COLO829 (cell line): ENCODE results near the gene ACSM2B.
"Not testable (repeated sequence)": the region's sequence is repeated elsewhere in the genome, so short reads cannot be mapped to it uniquely, and the experiment has no call there.

Source experiments
- DNase-seq: peaks from one replicate; pipeline ENCODE4 v3.0.0; 2012; ENCODE audit warnings: low spot score

Gene ACSM2B, protein sequence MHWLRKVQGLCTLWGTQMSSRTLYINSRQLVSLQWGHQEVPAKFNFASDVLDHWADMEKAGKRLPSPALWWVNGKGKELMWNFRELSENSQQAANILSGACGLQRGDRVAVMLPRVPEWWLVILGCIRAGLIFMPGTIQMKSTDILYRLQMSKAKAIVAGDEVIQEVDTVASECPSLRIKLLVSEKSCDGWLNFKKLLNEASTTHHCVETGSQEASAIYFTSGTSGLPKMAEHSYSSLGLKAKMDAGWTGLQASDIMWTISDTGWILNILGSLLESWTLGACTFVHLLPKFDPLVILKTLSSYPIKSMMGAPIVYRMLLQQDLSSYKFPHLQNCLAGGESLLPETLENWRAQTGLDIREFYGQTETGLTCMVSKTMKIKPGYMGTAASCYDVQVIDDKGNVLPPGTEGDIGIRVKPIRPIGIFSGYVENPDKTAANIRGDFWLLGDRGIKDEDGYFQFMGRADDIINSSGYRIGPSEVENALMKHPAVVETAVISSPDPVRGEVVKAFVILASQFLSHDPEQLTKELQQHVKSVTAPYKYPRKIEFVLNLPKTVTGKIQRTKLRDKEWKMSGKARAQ

DNA sequence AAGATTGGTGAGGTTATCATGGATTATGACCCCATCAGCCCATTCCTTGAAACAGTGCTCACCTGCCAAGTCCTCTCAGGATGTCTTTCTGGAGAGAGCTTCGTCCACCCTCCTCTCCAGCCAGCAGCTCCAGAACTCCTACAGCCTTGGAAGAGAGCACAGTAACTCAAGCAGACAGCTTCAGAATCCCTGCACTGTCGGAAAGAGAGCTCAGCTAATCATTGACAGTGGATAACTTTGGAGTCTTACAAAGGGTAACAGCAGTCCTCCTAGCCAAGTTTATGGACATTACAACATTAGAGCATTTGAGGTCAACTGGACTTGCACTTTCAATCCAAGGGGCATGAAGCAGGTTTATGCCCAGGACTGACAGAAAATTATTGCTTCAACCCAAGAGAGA, at the start of gene ACSM2B:
Gene ACSM2B (minus strand): TSS at position 223 of the 400 bp plus-strand sequence. CDS start 11,522 bp downstream, outside the sequence.
- not testable (repeated sequence) for DNase-seq

DNA sequence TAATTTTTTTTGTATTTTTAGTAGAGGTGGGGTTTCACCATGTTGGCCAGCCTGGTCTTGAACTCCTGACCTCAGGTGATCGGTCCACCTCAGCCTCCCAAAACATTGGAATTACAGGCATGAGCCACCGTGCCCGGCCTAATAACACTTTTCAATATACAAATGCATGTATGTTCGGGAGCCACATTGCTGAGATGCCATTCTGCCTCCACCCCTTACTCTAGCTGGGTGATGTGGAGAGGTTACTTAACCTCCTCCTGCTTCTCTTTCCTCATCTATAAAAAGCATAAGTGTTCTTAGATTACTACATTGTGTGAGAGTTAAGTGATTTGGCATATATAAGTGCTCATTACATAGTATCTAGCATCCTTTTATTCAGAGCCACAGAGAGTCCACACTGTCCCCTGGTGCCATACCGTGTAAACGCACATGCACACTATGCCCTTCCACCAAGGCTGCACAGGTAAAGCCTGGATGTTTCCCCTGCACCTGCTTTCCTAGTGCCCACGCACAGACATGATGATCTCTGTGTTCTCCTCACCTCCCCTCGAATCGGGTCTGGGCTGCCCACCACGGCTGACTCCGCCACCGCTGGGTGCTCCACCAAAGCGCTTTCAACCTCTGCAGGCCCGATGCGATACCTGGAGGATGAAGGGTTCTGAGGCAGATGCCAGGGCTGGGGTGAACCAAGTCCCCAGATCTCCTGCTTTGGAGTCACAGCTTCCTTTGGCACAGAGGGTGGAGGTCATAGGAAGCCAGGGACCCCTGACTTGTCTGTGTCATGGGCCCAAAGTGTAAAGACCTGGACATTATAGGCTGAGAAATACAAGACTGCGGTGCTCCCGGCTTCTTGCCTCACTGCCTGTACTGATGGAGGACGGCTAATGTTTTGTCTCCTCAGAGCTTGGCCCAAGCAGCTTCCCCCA, 49.0 kb upstream of the ACSM2B start:
- DNase-seq = no peak

DNA sequence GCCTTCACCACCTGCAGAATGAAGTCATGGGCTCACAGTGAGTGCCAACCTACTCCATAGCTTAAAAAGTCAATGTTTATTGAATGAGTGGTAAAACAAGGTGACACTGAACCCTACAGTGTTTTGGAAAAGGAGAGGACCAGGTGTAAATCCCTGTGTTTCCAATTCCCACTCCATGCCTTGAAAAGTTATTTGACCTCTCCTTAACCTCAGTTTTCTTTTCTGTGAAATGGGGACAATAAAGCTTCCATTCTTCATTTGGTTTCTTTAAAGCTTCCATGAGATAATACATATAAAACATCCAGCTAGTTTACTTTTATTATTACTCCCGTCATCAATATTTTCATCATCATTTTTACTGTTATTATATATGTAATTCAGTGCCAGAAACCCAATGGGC, 48.0 kb upstream of the ACSM2B start:
- no peak for DNase-seq

DNA sequence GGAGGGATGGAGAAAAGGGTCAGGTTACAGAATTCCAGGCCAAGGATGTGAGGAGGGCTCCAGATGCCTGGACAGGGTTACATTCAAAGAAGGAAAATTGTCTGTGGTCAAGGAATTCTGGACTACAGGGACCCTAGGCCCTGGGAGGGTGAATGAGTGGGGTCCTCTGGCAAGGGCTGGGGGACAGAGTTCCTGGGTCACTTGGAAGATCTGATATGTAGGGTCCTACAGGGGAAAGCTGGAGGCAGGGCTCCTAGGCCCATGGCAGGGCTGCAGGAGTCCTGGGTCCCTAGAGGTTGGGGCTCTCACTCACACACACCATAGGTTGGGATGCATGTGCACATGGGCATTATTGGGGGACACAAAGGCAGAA, 46.3 kb upstream of the ACSM2B start:
- DNase-seq = no peak

DNA sequence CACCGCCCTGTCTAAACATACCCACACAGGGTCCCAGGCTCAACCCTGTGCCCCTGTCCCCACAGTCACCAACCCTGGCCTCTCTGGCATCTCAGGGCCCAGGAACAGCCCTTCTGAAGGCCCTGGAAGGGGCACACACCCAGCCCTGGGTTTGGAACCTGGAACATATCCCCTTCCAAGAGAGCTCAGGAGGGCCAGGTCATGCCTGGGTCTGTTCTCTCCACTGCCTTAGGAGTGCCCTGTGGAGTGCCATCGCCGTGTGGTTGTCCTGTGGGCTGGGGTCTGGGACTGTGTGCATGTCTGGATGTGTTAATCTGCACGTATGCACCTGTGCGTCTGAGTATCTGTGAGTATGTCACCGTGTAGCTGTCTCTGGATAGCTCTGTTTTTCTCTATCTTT, 45.2 kb upstream of the ACSM2B start:
- DNase-seq = no peak

DNA sequence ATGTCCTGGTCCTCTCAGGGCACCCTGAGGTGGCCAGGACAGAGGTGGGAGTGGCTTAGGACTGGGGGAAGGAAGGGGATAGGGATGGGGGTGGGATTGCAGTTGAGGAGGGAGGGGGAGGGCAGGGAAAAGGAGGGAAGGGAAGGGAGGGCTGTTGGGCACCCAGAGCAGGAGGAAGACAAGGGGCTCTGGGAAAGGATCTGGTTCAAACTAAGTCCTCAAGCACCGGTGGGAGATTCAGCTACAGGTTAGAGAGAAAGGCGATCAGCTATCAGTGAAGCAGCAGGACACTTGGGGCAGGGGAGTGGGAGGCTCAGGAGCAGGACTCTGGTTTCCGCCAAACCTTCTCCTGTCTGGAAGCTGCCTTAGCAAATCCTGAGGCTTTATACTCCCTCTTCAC, 44.6 kb upstream of the ACSM2B start:
- no peak for DNase-seq

DNA sequence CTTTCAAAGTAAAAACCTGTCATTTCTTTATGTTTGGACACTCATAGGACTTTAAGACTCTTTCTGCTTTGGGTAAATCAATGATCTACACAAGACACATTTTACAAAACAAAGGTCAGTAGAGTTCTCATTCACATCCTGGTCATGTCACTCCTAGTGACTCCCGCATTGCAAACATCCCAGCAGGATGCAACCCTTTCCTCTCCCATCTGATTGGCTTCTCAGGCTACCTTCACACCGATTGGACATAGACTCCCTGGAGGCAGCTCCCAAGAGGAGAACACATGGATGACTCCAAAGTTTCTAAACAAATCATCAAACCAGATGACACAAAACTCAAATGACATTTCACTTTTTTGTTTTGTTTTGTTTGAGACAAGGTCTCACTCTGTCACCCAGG, 43.8 kb upstream of the ACSM2B start:
- no peak for DNase-seq

DNA sequence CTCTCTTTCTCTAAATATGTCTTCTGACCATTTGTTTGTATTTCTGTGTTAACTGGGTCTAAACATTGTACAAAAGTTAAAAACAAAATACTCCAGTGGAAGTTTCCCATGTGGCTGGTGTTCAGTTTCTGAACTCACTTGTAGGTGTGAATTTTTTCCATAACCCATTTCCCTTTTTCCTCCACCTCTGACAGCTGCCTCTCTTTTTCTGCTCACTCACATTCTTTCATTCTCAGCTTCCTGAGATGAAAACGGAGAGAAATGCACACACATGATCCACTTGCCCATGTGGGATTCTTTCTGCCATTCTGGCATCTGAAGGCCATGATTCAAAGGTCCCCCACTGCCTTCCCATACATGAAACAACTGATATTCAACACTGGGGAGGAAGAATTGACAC, 41.1 kb upstream of the ACSM2B start:
- no peak for DNase-seq

DNA sequence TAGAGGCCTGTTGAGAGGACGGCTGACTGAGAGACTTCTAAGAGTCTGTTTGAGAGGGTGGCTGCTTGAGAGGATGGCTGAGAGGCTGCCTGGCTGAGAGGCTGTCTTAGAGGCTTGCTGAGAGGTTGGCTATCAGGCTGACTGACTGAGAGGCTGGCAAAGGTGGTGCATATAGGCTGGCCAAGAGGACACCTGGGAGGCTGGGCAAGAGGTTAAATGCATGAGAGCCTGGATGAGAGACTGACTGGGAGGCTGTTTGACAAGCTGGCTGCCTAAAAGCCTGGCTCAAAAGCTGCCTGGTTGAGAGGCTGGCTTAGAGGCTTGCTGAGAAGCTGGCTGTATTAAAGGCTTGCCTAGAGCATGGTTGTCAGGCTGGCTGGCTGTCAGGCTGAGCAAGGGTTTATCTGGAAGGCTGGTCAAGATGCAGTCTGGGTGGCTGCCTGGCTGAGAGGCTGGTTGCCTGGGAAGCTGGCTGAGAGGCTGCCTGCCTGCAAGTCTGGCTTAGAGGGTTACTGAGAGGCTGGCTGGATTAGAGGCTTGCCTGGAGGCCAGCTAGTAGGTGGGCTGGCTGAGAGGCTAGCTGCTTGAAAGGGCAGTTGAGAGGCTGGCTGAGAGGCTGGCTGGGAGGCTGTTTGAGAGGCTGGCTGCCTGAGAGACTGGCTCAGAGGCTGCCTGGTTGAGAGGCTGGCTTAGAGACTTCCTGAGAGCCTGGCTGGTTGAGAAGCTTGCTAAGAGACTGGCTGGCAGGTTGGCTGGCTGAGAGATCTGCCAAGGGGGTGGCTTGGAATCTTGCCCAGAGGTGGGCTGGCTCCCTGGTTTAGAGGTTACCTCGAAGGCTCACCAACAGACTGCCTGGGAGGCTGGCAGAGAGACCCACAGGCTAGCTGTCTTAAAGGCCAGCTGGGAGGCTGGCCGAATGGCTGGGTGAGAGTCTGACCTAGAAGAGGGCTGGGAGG, 38.3 kb upstream of the ACSM2B start:
- DNase-seq = no peak

DNA sequence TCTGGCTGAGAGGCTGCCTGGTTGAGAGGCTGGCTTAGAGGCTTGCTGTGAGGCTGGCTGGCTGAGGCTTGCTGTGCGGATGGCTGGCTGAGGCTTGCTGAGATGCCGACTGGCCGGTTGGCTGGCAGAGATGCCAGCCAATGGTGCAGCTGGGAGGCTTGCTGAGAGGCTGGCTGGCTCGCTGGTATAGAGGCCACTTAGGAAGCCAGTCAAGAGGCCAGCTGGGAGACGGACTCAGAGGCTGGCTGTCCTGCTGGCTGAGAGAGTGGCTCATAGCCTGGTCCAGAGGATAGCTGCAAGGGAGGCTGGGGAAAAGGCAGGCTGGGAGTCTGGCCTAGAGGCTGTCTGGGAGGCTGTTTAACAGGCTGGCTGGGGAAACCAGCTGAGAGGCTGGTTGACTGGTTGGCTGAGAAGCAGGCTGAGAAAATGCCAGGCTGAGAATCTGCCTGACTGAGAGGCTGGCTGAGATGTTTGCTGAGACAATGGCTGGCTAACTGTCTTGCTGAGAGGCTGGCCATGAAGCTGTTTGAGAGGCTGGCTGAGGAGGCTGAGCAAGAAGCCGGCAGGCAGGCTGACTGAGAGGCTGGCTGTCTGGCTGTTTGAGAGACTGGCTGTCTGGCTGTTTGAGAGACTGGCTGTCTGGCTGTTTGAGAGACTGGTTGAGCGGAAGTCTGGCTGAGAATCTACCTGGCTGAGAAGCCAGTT, 37.5 kb upstream of the ACSM2B start:
- DNase-seq = no peak

DNA sequence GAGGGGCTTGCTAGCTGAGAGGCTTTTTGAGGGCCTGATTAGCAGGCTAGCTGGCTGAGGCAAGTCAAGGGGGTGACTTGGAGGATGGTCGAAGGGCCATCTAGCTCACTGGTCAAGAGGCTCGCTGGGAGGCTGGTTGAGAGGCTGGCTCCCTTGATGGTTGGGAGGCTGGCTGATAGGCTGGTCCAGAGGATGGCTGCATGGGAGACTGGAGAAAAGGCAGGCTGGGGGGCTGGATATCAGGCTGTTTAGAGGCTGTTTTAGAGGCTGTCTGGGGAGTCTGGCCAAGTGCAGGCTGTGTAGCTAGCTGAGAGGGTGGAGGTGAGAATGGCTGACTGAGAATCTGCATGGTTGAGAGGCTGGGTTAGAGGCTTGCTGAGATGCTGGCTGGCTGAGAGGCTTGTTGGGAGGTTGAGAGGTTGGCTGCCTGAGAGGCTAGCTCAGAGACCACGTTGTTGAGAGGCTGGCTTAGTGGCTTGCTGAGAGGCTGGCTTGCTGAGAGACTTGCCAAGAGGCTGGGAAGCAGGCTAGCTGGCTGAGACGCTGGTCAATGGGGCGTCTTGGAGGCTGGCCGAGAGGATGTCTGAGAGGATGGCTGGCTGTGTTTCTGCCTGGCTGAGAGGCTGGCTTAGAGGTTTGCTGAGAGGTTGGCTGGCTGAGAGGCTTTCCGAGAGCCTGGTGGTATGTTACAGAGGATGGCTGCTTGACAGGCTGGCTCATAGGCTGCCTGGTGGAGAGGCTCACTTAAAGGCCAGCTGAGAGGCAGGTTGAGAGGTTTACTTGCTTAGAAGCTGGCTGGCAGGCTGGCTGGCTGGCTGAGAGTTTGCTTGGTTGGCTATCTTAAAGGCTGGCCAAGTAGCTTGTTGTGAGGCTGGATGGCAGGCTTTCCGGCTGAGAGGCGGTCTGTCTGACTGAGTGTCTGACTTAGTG, 36.6 kb upstream of the ACSM2B start:
- no peak for DNase-seq

DNA sequence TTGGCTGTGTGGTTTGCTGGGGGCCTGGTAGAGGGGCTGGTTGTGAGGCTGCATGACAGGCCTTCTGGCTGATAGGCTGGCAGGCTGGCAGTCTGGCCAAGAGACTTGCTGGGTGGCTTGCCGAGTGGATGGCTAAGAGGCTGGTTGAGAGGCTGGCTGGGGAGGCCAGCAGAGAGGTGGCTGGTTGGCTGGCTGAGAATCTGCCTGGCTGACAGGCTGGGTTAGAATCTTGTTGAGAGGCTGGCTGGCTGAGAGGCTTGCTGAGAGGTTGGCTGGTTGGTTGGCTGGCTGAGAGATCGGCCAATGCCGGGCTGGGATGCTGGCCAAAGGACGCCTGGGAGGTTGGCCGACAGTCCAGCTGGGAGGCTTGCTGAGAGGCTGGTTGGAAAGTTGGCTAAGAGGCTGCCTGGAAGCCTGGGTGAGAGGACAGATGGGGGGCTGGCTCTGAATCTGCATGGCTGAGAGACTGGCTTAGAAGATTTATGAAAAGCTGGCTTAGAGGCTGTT, 35.9 kb upstream of the ACSM2B start:
- DNase-seq = no peak

DNA sequence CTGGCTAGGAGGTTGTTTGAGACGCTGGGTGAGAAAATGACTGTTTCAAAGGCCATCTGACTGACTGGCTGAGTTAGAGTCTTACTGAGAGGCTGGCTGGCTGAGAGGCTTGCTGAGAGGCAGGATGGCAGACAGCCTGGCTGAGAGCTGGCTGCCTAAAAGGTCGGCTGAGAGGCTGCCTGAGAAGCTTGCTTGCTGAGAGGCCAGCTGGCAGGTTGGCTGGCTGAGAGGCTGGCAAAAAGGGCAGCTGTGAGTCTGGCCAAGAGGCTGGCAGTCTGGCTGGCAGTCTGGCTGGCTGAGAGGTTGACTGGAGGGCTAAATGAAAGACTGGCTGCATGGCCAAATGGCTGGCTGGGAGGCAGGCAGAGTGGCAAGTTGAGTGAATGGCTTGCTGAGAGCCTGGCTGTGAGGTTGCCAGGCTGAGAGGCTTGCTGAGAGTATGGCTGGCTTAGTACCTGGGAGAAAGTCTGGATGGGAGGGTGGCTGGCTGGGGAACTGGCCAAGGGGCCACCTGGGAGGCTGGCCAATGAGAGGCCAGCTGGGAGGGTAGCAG, 35.3 kb upstream of the ACSM2B start:
- DNase-seq = no peak

DNA sequence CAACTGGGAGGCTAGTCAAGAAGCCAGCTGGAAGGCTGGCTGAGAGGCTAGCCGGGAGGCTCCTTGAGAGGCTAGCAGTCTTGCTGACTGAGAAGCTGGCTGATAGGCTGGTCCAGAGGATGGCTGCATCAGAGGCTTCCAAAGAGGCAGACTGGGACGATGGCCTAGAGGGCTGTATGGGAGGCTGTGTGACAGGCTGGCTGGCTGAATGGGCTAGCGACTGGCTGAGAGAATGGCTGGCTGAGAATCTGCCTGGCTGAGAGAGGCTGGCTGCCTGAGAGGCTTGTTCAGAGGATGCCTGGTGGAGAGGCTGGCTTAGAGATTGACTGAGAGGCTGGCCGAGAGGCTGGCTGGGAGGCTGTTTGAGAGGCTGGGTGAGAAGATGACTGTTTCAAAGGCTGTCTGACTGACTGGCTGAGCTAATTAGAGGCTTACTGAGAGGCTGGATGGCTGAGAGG, 34.8 kb upstream of the ACSM2B start:
- no peak for DNase-seq

DNA sequence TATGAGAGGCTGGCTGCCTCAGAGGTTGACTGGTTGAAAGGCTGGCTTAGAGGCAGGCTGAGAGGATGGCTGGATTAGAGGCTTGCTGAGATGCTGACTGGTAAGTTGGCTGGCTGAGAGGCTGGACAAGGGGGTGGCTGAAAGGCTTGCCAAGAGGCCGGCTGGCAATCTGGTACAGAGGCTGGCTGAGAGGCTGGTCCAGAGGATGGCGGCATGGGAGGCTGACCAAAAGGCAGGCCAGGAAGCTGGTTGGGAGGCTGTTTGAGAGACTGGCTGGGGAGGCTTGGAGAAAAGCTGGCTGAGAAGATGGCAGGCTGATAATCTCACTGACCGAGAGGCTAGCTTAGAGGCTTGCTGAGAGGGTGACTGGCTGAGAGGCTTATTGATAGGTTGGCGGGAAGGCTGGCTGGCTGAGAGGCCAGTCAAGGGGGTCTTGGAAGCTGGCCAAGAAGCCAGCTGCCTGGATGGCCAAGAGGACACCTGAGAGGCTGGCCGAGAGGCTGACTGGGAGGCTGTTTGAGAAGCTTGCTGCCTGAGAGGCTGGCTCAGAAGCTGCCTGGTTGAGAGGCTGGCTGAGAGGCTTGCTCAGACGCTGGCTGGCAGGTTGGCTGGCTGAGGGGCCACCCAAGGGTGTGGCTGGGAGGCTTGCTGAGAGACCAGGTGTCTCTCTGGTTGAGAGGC, 34.2 kb upstream of the ACSM2B start:
- DNase-seq = no peak

DNA sequence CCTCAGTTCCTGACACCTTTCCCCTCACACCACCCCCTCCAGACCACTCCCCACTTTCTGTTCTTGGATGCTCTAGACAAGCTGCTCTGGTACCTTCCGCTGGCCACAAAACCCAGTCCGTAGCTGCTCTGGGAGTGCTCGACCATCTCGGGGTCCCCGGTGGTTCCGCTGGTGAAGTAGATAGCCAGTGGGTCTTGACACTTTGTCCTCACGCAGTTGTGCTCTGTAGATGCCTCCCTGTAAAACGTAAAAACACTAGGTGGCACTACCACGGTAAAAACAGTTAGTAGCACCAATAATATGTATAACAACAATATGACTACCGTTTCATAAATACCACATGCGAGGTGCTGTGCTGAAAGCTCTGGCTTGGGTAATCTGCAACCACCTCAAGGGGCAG, 26.0 kb upstream of the ACSM2B start:
- not testable (repeated sequence) for DNase-seq

DNA sequence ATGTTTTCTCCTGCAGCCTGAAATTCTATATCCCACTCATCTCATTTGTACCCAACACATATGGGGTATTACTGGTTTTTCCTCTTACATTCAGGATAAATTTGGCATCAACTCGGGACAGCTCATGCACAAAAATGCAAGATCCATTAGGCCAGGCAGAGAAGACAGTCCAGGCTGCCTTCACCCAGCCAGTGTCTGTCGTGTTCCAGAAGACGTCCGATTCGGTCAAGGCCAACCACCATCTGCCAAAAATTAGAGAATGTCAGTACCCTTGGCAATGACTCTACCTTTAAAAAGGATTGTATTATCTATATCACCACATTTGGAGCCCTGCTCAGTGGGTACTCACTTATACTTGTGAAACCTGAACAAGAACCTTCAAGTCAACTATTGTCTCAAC, 23.3 kb upstream of the ACSM2B start:
- not testable (repeated sequence) for DNase-seq

DNA sequence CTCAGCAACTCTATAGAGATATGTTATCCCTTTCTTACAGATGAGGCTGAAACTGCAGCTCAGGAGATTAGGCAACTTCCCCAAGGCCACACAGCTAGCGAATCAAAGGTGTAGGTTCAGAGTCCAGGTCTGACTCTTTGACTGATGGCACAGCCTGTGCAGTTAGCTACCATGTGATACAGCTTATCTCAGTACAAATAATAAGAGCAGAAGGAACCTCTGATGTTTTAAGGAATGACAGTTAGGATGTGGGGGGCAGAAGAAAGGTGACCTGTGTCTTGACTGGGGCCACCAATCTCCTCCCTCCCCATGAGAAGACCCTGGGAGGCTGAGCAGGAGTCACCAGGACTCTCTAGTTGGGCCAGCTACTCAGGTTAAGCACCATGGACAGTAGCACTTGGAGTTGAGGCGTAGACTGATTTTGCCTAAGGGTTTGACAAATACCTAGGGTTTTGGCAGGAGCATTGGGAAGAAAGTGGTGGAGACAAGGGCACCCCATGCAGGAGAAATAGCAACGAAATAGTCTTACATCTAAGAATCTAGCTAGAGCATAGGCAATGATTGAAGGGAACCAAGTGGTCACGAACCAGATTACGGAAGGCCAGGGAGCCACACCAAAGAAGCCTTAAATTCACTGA, 22.8 kb upstream of the ACSM2B start:
- DNase-seq = no peak
